ENCODE measurements around the gene PPARD. TPM values are rescaled to one million over a fixed set of nuclear protein-coding genes. Genes with fewer than 3 reads are reported as not detected.

PPARD gene
- total and polyA plus RNA-seq, 11 donors: 10.0 to 23.8 (median 13.8) TPM

DNA sequence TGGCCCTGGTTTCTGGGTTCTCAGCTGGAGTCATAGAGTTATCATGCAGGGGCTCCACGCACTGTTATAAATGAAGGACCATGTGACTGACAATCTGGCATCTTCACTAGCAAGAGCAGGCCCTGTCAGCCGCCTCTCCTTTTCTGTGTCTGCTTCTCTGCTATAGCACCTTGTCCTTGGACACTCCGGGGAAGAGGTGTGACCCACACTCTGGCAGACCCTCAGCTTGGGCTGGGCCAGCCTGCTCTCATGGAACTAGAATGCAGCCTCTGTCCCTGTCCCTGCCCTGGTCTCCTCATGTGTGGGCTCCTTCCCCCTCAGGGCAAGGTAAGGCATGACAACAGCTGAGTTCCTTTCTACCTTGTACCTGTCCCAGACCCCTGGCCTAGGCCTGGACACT, 98.8 kb downstream of the PPARD start:
- intact Hi-C loops (cut with DNase I): no loop called here
- TF ChIP-seq, protein P1, sequence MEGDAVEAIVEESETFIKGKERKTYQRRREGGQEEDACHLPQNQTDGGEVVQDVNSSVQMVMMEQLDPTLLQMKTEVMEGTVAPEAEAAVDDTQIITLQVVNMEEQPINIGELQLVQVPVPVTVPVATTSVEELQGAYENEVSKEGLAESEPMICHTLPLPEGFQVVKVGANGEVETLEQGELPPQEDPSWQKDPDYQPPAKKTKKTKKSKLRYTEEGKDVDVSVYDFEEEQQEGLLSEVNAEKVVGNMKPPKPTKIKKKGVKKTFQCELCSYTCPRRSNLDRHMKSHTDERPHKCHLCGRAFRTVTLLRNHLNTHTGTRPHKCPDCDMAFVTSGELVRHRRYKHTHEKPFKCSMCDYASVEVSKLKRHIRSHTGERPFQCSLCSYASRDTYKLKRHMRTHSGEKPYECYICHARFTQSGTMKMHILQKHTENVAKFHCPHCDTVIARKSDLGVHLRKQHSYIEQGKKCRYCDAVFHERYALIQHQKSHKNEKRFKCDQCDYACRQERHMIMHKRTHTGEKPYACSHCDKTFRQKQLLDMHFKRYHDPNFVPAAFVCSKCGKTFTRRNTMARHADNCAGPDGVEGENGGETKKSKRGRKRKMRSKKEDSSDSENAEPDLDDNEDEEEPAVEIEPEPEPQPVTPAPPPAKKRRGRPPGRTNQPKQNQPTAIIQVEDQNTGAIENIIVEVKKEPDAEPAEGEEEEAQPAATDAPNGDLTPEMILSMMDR (IDR thresholded peaks at IDR 0.05): no peak
- TF ChIP-seq POLR2A (IDR thresholded peaks at IDR 0.05): no peak
- WGBS, 4 donors: 47 to 75% (median 50%) methylated on average over 3 of the region's 3 CpGs
- ATAC-seq (peak in 3 of 4 donors; percentile 76 to 79 (median 76)), DNase-seq (peak in 1 of 5 donors; percentile 48)
- Histone ChIP-seq H3K9me3 (no peaks in the 10 kb centered on the region), H3K27me3 (no peaks in the 10 kb centered on the region), H3K36me3 (no peaks in the 10 kb centered on the region), H3K4me1 (no peaks in the 10 kb centered on the region), H3K4me3 (no peak overlapping the region), H3K27ac (no peak overlapping the region)

DNA sequence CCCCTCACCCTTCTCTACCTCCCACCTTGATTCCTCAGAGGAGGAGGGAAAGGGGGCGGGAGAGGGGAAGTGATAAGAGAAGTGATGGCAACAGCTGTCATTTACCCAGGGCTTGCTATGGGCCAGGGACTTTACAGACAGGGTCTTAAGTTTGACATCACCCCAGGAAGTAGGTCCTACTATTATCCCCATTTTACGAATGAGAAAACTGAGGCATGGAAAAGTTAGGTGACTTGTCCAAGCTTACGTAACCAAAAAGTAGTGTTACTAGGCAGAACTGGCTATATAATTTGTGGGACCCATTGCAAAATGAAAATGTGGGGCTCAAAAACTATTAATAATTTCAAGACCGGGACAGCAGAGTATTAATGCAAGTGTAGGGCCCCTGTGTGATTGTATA, 99.3 kb downstream of the PPARD start:
- no peak for TF ChIP-seq POLR2A (IDR thresholded peaks at IDR 0.05)
- TF ChIP-seq, protein P1 (IDR thresholded peaks at IDR 0.05): no peak

DNA sequence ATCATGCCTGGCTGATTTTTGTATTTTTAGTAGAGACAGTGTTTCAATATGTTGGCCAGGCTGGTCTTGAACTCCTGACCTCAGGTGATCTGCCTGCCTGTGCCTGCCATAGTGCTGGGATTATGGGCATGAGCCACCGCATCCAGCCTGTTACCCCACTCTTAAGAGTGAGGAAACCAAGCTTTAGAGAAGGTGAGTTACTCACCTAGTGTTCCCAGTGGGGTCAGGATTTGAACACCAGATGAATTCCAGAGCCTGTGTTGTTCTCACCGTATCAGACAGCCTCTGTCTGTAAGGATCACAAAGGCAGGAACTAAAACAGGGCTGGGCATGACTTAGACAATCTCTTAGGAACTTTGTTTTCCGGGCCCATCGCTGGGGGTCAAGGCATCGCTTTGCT, 100.3 kb downstream of the PPARD start:
- intact Hi-C loops (cut with DNase I): no loop called here
- TF ChIP-seq POLR2A (IDR thresholded peaks at IDR 0.05): no peak
- TF ChIP-seq, protein P1 (IDR thresholded peaks at IDR 0.05): no peak
- no peaks in the 10 kb centered on the region for H3K36me3 ChIP-seq
- no peak overlapping the region for H3K4me3 ChIP-seq
- WGBS, 4 donors: 69 to 78% (median 74%) methylated on average over 5 of the region's 5 CpGs
- DNase-seq: no peak
- H3K9me3 ChIP-seq: peaks cover 0 to 4% (median 0%) of the 10 kb centered on the region in 12 donors
- no peak overlapping the region for H3K27ac ChIP-seq
- no peak for ATAC-seq
- no peaks in the 10 kb centered on the region for H3K4me1 ChIP-seq
- no peaks in the 10 kb centered on the region for H3K27me3 ChIP-seq

More for the DNA sequence above, 99.3 kb downstream of the PPARD start:
- Histone ChIP-seq H3K4me1 (no peaks in the 10 kb centered on the region), H3K36me3 (no peaks in the 10 kb centered on the region), H3K27ac (no peak overlapping the region), H3K4me3 (no peak overlapping the region), H3K27me3 (no peaks in the 10 kb centered on the region), H3K9me3 (no peaks in the 10 kb centered on the region)
- intact Hi-C loops (cut with DNase I): no loop called here
- DNase-seq (no peak), ATAC-seq (no peak)
- 86 to 94% (median 90%) methylated on average over 4 of the region's 4 CpGs for WGBS, 4 donors

DNA sequence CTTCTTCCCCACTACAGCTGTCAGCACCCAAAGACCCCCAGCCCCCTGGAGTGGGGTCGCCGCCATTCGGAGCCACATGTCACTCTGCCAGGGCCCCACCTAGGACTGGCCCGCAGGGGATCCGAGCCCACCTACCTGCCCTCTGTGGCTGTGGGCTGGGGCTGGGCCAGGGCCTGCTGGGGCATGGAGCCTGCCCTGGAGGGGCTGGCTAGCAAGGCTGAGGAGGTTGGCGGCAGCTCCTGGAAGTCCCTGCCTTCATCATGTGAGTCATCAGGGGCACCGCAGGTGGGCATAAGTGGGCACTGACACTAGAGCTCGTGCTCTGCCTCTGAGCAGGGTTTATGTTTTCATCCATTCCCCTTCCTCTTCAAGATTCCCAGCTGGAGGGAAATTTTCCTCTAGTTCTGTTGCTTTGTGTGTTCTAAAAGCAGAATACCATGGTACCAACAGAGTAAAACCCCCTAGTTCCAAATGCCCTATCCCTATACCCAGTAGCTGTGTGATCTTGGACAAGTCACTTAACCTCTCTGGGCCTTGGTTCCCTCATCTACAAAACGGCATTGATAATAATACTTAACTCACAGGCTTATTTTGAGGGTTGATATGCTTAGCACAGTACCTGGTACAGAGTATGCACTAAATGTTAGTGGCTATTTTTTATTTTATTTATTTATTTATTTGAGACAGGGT, 101.1 kb downstream of the PPARD start:
- intact Hi-C loops (cut with DNase I): no loop called here
- Histone ChIP-seq H3K27me3 (no peaks in the 10 kb centered on the region), H3K9me3 (peaks cover 0 to 4% (median 0%) of the 10 kb centered on the region in 12 donors), H3K27ac (no peak overlapping the region), H3K4me3 (no peak overlapping the region), H3K36me3 (no peaks in the 10 kb centered on the region), H3K4me1 (no peaks in the 10 kb centered on the region)
- DNase-seq (no peak), ATAC-seq (no peak)
- TF ChIP-seq, protein P1 (IDR thresholded peaks at IDR 0.05): no peak
- no peak for TF ChIP-seq POLR2A (IDR thresholded peaks at IDR 0.05)
- WGBS, 4 donors: 82 to 87% (median 86%) methylated on average over 6 to 9 of the region's 9 CpGs
